Uterus (tissue), 2 donors: ENCODE results near the gene NIPAL3.

Experiments
- CTCF ChIP-seq, 4 experiments: fragments of 200-600 bp in 2 of 4; fragments of 450-650 bp in 2 of 4; sonication (generic) in 2 of 4; IDR thresholded peaks; one replicate each; pipeline ENCODE4 v1.5.1; 2016 to 2019; ENCODE audit warnings: antibody characterized with exemption in 4 of 4, mild to moderate bottlenecking in 2 of 4, moderate library complexity in 1 of 4
- POLR2A ChIP-seq, 2 donors: fragments of 450-650 bp; IDR thresholded peaks; one replicate each; pipeline ENCODE4 v1.6.1; 2016; ENCODE audit warnings: antibody characterized with exemption in 2 of 2, mild to moderate bottlenecking in 1 of 2, moderate library complexity in 1 of 2

- TF ChIP-seq CTCF (IDR thresholded peaks at IDR 0.05) = no peak
- TF ChIP-seq POLR2A (IDR thresholded peaks at IDR 0.05) = no peak
Observed at GRCh38 chr1:24412408-24412807, 3.2 kb upstream of the NIPAL3 start.
